DOHH2 (cell line): Measurements from ENCODE around the gene TM4SF5.

Experiments used
- H3F3A ChIP-seq: fragments of 200-600 bp; sonication (generic), shearing (Covaris generic); 2 replicates; pipeline ENCODE4 v1.6.0; 2016; ENCODE audit warnings: antibody characterized with exemption, mild to moderate bottlenecking; ENCODE audit not compliant: control insufficient read depth, insufficient read depth
- H3K27ac ChIP-seq: fragments of 200-600 bp; sonication (generic); 2 replicates; pipeline ENCODE4 v1.5.1; 2014; ENCODE audit warnings: low read depth, mild to moderate bottlenecking, low read length, moderate library complexity
- H3K27me3 ChIP-seq: fragments of 200-600 bp; sonication (generic); 2 replicates; pipeline ENCODE4 v1.6.1; 2014; ENCODE audit warnings: mild to moderate bottlenecking, low read length, mixed read lengths; ENCODE audit not compliant: control insufficient read depth
- H3K36me3 ChIP-seq: fragments of 200-600 bp; sonication (generic); 2 replicates; pipeline ENCODE4 v1.6.1; 2014; ENCODE audit warnings: mild to moderate bottlenecking, low read length, moderate library complexity, mixed read lengths; ENCODE audit not compliant: control insufficient read depth
- H3K4me1 ChIP-seq: fragments of 200-600 bp; sonication (generic); 2 replicates; pipeline ENCODE4 v1.6.1; 2014; ENCODE audit warnings: mild to moderate bottlenecking, low read length, mixed read lengths; ENCODE audit not compliant: control insufficient read depth
- H3K4me2 ChIP-seq: fragments of 200-600 bp; sonication (generic); 2 replicates; pipeline ENCODE4 v1.6.0; 2014; ENCODE audit warnings: mild to moderate bottlenecking, low read length, moderate library complexity
- H3K4me3 ChIP-seq: fragments of 200-600 bp; sonication (generic); 2 replicates; pipeline ENCODE4 v1.5.1; 2014; ENCODE audit warnings: mild to moderate bottlenecking, low read length, mixed read lengths
- H3K79me2 ChIP-seq: fragments of 200-600 bp; sonication (generic); 2 replicates; pipeline ENCODE4 v1.6.1; 2014; ENCODE audit warnings: mild to moderate bottlenecking, low read length, mixed read lengths; ENCODE audit not compliant: control insufficient read depth
- H3K9me2 ChIP-seq: fragments of 200-600 bp; sonication (generic); replicated peaks from 2 replicates; pipeline ENCODE4 v1.6.1; 2014; ENCODE audit warnings: mild to moderate bottlenecking, low read length, mixed read lengths; ENCODE audit not compliant: control insufficient read depth
- H3K9me3 ChIP-seq: fragments of 200-600 bp; sonication (generic); 2 replicates; pipeline ENCODE4 v1.6.1; 2014; ENCODE audit warnings: antibody characterized with exemption, low read length, mixed read lengths; ENCODE audit not compliant: control insufficient read depth, insufficient read depth
- H4K20me1 ChIP-seq: fragments of 200-600 bp; sonication (generic); 2 replicates; pipeline ENCODE4 v1.6.0; 2014; ENCODE audit warnings: low read depth, mild to moderate bottlenecking, antibody characterized with exemption, low read length, moderate library complexity; ENCODE audit not compliant: control insufficient read depth, insufficient read depth
- EZH2phosphoT487 ChIP-seq: fragments of 200-600 bp; sonication (generic); IDR thresholded peaks from 2 replicates; pipeline ENCODE4 v1.6.1; 2017; ENCODE audit warnings: borderline replicate concordance, mild to moderate bottlenecking, antibody characterized with exemption, low read length, moderate library complexity, mixed read lengths
- TF ChIP-seq, protein P1 (sequence below): fragments of 200-600 bp; sonication (generic); IDR thresholded peaks from one replicate; pipeline ENCODE4 v1.5.1; 2014; ENCODE audit warnings: antibody characterized with exemption, mild to moderate bottlenecking, low read depth, low read length; ENCODE audit not compliant: poor library complexity, severe bottlenecking

TM4SF5 gene

DNA sequence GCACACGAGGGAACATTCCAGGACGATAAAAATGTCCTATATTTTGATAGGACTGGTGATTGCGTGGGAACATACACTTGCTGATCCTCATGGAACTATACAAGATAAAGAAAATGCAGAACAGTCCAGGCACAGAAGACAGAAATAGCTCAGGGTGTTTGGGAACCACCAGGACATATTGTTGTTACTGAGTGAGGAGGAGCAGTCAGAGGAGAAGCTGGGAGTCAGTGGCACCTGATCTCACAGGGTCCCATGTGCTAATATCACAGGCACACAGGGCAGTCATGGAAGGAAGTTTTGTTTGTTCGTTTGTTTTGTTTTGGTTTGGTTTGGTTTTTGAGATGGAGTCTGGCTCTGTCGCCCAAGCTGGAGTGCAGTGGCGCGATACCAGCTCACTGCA, 41.0 kb downstream of the TM4SF5 start:
- Histone ChIP-seq H3K79me2 (no peaks in the 10 kb centered on the region), H3K9me2 (no peaks in the 10 kb centered on the region), H3K9me3 (no peaks in the 10 kb centered on the region), H3F3A (no peaks in the 10 kb centered on the region), H3K36me3 (no peaks in the 10 kb centered on the region), H3K27me3 (peaks cover 3% of the 10 kb centered on the region; the same call in 1 of the 2 replicates), H3K4me3 (no peak overlapping the region), H3K4me2 (no peak overlapping the region), H3K4me1 (peaks cover 2% of the 10 kb centered on the region; the same call in 1 of the 2 replicates), H3K27ac (no peak overlapping the region), H4K20me1 (no peaks in the 10 kb centered on the region)
- TF ChIP-seq, protein P1, sequence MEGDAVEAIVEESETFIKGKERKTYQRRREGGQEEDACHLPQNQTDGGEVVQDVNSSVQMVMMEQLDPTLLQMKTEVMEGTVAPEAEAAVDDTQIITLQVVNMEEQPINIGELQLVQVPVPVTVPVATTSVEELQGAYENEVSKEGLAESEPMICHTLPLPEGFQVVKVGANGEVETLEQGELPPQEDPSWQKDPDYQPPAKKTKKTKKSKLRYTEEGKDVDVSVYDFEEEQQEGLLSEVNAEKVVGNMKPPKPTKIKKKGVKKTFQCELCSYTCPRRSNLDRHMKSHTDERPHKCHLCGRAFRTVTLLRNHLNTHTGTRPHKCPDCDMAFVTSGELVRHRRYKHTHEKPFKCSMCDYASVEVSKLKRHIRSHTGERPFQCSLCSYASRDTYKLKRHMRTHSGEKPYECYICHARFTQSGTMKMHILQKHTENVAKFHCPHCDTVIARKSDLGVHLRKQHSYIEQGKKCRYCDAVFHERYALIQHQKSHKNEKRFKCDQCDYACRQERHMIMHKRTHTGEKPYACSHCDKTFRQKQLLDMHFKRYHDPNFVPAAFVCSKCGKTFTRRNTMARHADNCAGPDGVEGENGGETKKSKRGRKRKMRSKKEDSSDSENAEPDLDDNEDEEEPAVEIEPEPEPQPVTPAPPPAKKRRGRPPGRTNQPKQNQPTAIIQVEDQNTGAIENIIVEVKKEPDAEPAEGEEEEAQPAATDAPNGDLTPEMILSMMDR = no peak
- no peak for TF ChIP-seq EZH2phosphoT487

DNA sequence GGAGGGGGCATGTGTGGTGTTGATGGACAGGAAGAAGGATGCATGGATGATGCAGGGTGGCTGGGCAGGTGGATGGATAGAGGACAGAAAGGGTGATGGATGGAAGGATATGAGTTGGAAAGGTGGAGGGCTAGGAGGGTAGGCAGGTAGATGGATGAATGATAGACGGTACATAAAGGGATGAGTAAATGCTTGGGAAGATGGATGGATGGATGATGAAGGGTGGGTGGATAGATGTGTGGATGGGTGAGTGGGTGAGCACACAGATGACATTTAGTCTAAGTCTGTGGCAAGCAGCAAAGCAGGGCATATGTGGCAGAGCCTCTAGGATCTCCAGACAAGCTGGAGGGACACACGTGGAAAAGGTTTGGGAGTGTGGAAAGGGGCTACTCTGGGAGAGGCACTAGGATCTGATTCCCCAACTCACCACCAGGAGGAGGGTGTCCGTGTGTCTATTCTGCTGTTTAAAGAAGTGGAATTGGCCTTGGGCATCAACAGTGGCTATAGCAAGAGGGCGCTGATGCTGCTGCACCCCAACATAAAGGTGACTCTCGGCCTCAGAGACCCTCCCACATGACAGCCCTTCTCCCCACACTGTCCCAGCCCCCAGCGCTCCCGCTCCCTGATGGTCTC, 43.5 kb downstream of the TM4SF5 start:
- Histone ChIP-seq H3K4me1 (no peaks in the 10 kb centered on the region), H3K9me2 (no peaks in the 10 kb centered on the region), H3K4me3 (no peak overlapping the region), H3K36me3 (no peaks in the 10 kb centered on the region), H3K4me2 (no peak overlapping the region), H3K27ac (no peak overlapping the region), H3K27me3 (no peaks in the 10 kb centered on the region), H4K20me1 (no peaks in the 10 kb centered on the region), H3F3A (no peaks in the 10 kb centered on the region), H3K9me3 (no peaks in the 10 kb centered on the region), H3K79me2 (no peaks in the 10 kb centered on the region)
- TF ChIP-seq, protein P1 = no peak
- TF ChIP-seq EZH2phosphoT487 = no peak

DNA sequence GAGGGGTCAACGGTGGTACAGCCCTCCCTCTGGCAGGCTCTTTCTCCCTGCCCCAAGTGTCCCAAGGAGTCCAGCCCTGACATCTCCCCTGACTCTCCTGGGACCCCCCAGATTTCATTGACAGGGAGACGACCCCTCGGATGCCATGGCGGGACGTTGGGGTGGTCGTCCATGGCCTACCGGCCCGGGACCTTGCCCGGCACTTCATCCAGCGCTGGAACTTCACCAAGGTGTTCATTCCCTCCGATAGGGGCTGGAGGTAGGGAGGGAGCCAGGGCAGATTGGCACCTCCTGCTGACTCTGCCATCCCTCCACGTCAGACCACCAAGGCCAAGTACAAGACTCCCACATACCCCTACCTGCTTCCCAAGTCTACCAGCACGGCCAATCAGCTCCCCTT, 45.1 kb downstream of the TM4SF5 start:
- no peaks in the 10 kb centered on the region for H3K4me1 ChIP-seq
- H3K4me3 ChIP-seq = no peak overlapping the region
- no peaks in the 10 kb centered on the region for H3K27me3 ChIP-seq
- H4K20me1 ChIP-seq = no peaks in the 10 kb centered on the region
- no peaks in the 10 kb centered on the region for H3K9me2 ChIP-seq
- no peak overlapping the region for H3K4me2 ChIP-seq
- TF ChIP-seq, protein P1 = no peak
- TF ChIP-seq EZH2phosphoT487 = no peak
- H3K36me3 ChIP-seq = no peaks in the 10 kb centered on the region
- no peaks in the 10 kb centered on the region for H3K79me2 ChIP-seq
- no peaks in the 10 kb centered on the region for H3F3A ChIP-seq
- no peaks in the 10 kb centered on the region for H3K9me3 ChIP-seq
- H3K27ac ChIP-seq = no peak overlapping the region
